HG03565 (cell line): Measurements from ENCODE around the gene ELAVL4.

Experiments used
- ATAC-seq: cut with Tn5 transposase; IDR thresholded peaks from one replicate; pipeline ENCODE4 v1.9.1; 2021; ENCODE audit warnings: mild to moderate bottlenecking, moderate library complexity; ENCODE audit not compliant: unreplicated experiment

ELAVL4 gene

GRCh38 chr1:50108497-50109059, at the start of gene ELAVL4:
Gene ELAVL4, plus strand, starts transcription at chr1:50108920. Its CDS starts 270 bp downstream, at chr1:50109190.
- ATAC-seq: no peak

- no peak for ATAC-seq
These were observed 48.4 kb upstream of the ELAVL4 start for GRCh38 chr1:50060279-50060678.

- ATAC-seq: no peak
These were observed 41.9 kb upstream of the ELAVL4 start for GRCh38 chr1:50066806-50067205.

GRCh38 chr1:50074931-50075330, 33.8 kb upstream of the ELAVL4 start:
- ATAC-seq: no peak

- ATAC-seq: no peak
These were observed 31.4 kb upstream of the ELAVL4 start for GRCh38 chr1:50077273-50077672.

GRCh38 chr1:50080904-50081586, 27.7 kb upstream of the ELAVL4 start:
- ATAC-seq: no peak

- no peak for ATAC-seq
These were observed 24.3 kb upstream of the ELAVL4 start for GRCh38 chr1:50084389-50084788.

- no peak for ATAC-seq
These were observed 17.7 kb upstream of the ELAVL4 start for GRCh38 chr1:50091068-50091467.

GRCh38 chr1:50095716-50096115, 13.0 kb upstream of the ELAVL4 start:
- ATAC-seq: no peak

GRCh38 chr1:50097021-50097679, 11.6 kb upstream of the ELAVL4 start:
- ATAC-seq: no peak

- no peak for ATAC-seq
These were observed 10.9 kb upstream of the ELAVL4 start for GRCh38 chr1:50097791-50098190.

- no peak for ATAC-seq
These were observed 10.1 kb upstream of the ELAVL4 start for GRCh38 chr1:50098591-50099021.

GRCh38 chr1:50099654-50100053, 9.1 kb upstream of the ELAVL4 start:
- ATAC-seq: no peak

- no peak for ATAC-seq
These were observed 5.1 kb upstream of the ELAVL4 start for GRCh38 chr1:50103615-50104081.

GRCh38 chr1:50105433-50105832, 3.3 kb upstream of the ELAVL4 start:
- peak; percentile 55 for ATAC-seq

GRCh38 chr1:50106095-50106761, 2.5 kb upstream of the ELAVL4 start:
- no peak for ATAC-seq

- no peak for ATAC-seq
These were observed 396 bp downstream of the ELAVL4 start for GRCh38 chr1:50109116-50109515.

- no peak for ATAC-seq
These were observed 941 bp downstream of the ELAVL4 start for GRCh38 chr1:50109647-50110075.

GRCh38 chr1:50110151-50110550, 1.4 kb downstream of the ELAVL4 start:
- no peak for ATAC-seq

- no peak for ATAC-seq
These were observed 1.9 kb downstream of the ELAVL4 start for GRCh38 chr1:50110656-50111055.

- no peak for ATAC-seq
These were observed 2.8 kb downstream of the ELAVL4 start for GRCh38 chr1:50111503-50111902.
